NCI-H345 (cell line): Measurements from ENCODE around the gene MFAP4.
"Not testable (repeated sequence)": the region's sequence is repeated elsewhere in the genome, so short reads cannot be mapped to it uniquely, and the experiment has no call there.

Experiments
- DNase-seq: peaks from one replicate; lab custom pipeline; 2025; lab: John Stamatoyannopoulos, UW

The MFAP4 gene

GRCh38 chr17:19370493-19370960 is 16.5 kb downstream of the MFAP4 start:
- DNase-seq, result no peak

GRCh38 chr17:19369846-19370492 is 17.0 kb downstream of the MFAP4 start:
- no peak for DNase-seq

- DNase-seq, result no peak
These were observed 17.7 kb downstream of the MFAP4 start for GRCh38 chr17:19369107-19369778.

GRCh38 chr17:19368229-19368628 is 18.8 kb downstream of the MFAP4 start:
- no peak for DNase-seq

GRCh38 chr17:19366637-19366972 is 20.4 kb downstream of the MFAP4 start:
- no peak for DNase-seq

GRCh38 chr17:19365833-19366636 is 21.0 kb downstream of the MFAP4 start:
- DNase-seq, result no peak

GRCh38 chr17:19365499-19365817 is 21.5 kb downstream of the MFAP4 start:
- DNase-seq, result no peak

GRCh38 chr17:19364699-19365498 is 22.1 kb downstream of the MFAP4 start:
- DNase-seq, result no peak

- no peak for DNase-seq
These were observed 23.4 kb downstream of the MFAP4 start for GRCh38 chr17:19363460-19364035.

- no peak for DNase-seq
These were observed 23.9 kb downstream of the MFAP4 start for GRCh38 chr17:19363114-19363438.

GRCh38 chr17:19362277-19363113 is 24.5 kb downstream of the MFAP4 start, which contains the start of gene B9D1:
B9D1 (minus strand) TSS chr17:19362723; CDS start chr17:19362569, 154 bp downstream.
- DNase-seq, result peak; percentile 84

GRCh38 chr17:19361944-19362276 is 25.1 kb downstream of the MFAP4 start:
- no peak for DNase-seq

GRCh38 chr17:19361326-19361725 is 25.7 kb downstream of the MFAP4 start:
- DNase-seq, result no peak

GRCh38 chr17:19360772-19361171 is 26.2 kb downstream of the MFAP4 start:
- DNase-seq, result no peak

- DNase-seq, result no peak
These were observed 27.1 kb downstream of the MFAP4 start for GRCh38 chr17:19359856-19360255.

GRCh38 chr17:19359151-19359550 is 27.8 kb downstream of the MFAP4 start:
- DNase-seq, result no peak

GRCh38 chr17:19357761-19358160 is 29.2 kb downstream of the MFAP4 start:
- DNase-seq, result no peak

- DNase-seq, result no peak
These were observed 29.6 kb downstream of the MFAP4 start for GRCh38 chr17:19357351-19357750.

- no peak for DNase-seq
These were observed 32.2 kb downstream of the MFAP4 start for GRCh38 chr17:19354748-19355147.

- DNase-seq, result not testable (repeated sequence)
These were observed 33.6 kb downstream of the MFAP4 start for GRCh38 chr17:19353401-19353800.

- DNase-seq, result no peak
These were observed 38.2 kb downstream of the MFAP4 start for GRCh38 chr17:19348806-19349205.
